DMS53 treated with DMSO at 0.1 percent for 48 hours (cell line): ENCODE results near the gene FTSJ1.
"Not testable (repeated sequence)": the region's sequence is repeated elsewhere in the genome, so short reads cannot be mapped to it uniquely, and the experiment has no call there.

ENCODE experiments used
- DNase-seq: peaks from one replicate; lab custom pipeline; 2025; ENCODE audit not compliant: unreplicated experiment; lab: John Stamatoyannopoulos, UW

FTSJ1 gene

GRCh38 chrX:48475774-48476577, at the start of gene FTSJ1:
TSS of gene FTSJ1 (plus strand) at chrX:48476199. CDS start at chrX:48478048, 1,849 bp downstream.
- DNase-seq = peak; percentile 74

DNA sequence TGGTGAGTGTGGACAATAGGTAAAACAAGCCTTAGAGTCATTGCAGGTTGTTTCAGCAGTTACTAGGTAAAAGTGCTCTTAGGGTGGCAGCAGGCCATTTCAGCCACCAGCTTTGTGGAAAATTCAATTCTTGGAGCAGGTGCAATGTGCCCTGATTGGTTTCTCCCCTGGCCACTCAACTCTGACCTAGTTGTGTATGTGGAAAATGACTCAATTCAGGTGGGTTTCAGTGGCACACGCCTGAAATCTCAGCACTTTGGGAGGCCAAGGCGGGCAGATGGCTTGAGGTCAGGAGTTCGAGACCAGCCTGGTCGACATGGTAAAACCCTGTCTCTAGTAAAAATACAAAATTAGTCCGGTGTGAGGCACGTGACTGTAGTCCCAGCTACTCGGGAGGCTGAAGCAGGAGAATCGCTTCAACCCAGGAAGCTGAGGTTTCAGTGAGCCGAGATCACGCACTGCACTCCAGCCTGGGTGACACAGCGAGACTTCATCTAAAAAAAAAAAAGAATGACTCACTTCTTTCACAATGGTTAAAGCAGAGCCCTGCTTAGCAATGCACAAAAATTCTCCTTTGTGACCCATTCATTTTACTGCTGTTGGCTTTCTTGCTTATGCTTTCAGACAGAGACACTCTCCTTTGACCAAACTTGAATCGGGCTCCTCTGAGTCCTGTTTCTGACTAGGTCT, 48.8 kb upstream of the FTSJ1 start:
- not testable (repeated sequence) for DNase-seq

- DNase-seq = not testable (repeated sequence)
These were observed 46.4 kb upstream of the FTSJ1 start for GRCh38 chrX:48429606-48430005.

DNA sequence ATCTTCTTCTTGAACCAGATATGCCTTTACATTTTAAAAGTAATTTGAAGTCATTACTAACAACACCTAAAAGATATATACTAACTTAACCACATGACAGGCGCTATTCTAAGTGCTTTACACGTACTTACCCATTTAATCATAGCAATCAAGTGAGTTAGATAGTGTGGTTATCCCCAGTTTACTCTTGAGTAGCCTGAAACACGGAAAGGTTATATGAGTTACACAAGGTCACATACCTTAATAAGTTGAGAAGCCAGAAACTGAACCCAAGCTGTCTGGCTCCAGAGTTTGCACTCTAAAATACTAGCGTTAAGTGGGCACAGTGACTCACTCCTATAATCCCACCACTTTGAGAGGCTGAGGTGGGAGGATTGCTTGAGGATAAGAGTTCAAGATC, 45.8 kb upstream of the FTSJ1 start:
- DNase-seq = not testable (repeated sequence)

GRCh38 chrX:48433713-48434112, 42.3 kb upstream of the FTSJ1 start:
- DNase-seq = not testable (repeated sequence)

GRCh38 chrX:48447201-48447600, 28.8 kb upstream of the FTSJ1 start:
- not testable (repeated sequence) for DNase-seq

GRCh38 chrX:48450076-48450475, 25.9 kb upstream of the FTSJ1 start:
- no peak for DNase-seq

GRCh38 chrX:48451708-48452107, 24.3 kb upstream of the FTSJ1 start:
- DNase-seq = no peak

DNA sequence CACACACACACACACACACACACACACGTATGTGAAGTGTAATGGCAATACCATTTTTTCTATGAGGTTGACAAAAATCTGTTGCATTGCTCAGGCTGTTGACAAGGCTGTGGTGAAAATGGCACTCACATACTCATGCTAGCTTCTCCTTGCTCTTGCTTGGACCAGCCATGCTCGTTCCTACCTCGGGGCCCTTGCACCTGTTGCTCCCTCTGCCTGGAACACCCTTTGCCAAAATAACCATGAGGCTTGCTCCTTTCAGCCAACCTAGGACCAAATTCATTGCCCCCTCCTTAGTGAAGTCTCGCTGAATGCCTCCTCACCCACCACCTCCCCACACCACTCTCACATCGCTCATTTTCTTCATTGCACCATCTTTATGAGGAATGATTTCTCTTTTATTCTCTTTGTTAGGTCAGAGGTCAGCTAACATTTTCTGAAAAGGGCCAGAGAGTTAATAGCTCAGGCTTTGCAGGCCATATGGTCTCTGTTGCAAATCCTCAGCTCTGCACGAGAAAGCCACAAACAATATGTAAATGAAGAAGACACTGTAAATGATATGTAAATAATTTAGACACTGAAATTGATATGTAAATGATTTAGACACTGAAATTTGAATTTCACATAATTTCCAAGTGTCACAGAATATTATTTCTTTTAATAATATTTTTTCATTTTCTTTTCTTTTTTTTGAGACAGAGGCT, 19.2 kb upstream of the FTSJ1 start:
- no peak for DNase-seq

- no peak for DNase-seq
These were observed 17.3 kb upstream of the FTSJ1 start for GRCh38 chrX:48458711-48459110.

GRCh38 chrX:48459483-48459882, 16.5 kb upstream of the FTSJ1 start:
- no peak for DNase-seq

- DNase-seq = no peak
These were observed 16.0 kb upstream of the FTSJ1 start for GRCh38 chrX:48460031-48460430.

DNA sequence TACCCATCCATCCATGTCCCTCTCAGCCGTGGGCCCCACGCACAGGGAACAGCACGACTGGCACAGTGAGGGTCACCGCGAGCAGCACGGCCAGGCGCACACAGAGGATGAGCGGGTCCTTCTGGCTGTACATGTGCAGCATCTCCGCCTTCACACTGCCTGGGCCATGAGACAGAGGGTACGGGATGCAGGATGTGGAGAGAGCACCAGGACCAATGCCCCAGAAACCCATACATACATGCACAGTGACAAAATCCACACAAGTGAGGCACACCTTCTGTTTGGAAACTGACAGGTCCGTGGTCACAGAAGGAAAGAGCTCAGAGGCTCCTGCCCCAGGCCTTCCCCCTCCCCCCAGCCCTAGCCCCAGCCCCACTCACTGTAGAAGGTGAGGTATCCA, 15.4 kb upstream of the FTSJ1 start:
- no peak for DNase-seq

DNA sequence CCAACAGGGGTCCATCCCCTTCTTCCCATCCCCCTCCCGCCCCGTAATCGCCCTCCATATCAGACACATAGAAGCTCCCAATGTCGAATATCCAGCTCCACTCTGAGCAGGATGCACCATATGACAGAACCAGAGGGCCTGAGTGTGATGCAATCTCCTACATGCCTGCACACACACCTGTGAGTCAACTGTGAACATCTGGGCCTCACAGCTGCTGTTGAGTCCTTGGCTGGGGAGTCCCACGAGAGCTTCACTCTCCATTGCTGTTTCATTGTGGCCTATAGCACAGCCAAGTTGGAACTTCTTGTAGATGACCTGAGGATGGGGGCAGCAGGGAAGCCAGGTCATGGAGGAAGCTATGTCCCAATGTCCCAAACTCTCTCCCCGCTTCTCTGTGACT, 14.2 kb upstream of the FTSJ1 start:
- no peak for DNase-seq

- DNase-seq = no peak
These were observed 10.6 kb upstream of the FTSJ1 start for GRCh38 chrX:48465336-48465933.

GRCh38 chrX:48466696-48467095, 9.3 kb upstream of the FTSJ1 start:
- no peak for DNase-seq

- DNase-seq = no peak
These were observed 8.7 kb upstream of the FTSJ1 start for GRCh38 chrX:48467281-48467761.

DNA sequence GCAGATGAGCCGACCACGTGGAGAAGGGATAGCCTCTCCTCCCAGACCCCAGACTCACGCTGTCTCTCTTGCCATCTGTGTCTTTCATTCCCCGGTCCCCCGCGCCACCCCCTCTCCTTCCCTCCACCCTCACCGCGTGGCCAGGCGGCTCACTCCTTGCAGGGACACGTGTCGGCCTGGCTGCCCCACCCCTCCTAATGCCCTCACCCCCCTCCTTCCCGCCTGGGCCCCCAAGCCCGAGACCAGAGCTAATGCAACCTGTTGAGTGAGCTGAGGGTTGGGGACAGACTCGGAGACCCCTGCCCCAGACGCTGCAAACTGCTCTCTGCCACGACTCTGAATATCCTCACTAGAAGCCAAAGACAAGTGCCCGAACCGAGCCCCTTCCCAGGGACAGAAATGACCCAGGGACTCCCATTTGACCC, 7.7 kb upstream of the FTSJ1 start:
- DNase-seq = no peak

GRCh38 chrX:48468693-48469691, 7.0 kb upstream of the FTSJ1 start:
- DNase-seq = no peak
